COLO829 (cell line): ENCODE measurements around the gene ATP5ME.
"Not testable (repeated sequence)": the region's sequence is repeated elsewhere in the genome, so short reads cannot be mapped to it uniquely, and the experiment has no call there.

Experiments used
- DNase-seq: peaks from one replicate; pipeline ENCODE4 v3.0.0; 2012; ENCODE audit warnings: low spot score

ATP5ME gene

DNA sequence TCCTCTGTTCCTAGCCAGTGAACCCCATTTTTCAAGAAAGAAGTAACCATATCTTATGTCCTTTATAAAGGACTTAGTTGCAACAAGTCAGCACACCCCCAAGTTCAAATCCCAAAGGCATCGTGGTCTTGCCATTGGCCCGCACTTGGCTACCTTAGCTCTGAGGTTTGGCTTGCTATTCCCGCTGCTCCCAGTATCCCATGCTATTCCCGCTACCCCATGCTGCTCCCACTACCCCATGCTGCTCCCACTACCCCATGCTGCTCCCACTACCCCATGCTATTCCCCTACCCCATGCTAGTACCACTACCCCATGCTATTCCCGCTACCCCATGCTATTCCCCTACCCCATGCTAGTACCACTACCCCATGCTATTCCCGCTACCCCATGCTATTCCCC, 5.9 kb downstream of the ATP5ME start:
- not testable (repeated sequence) for DNase-seq

DNA sequence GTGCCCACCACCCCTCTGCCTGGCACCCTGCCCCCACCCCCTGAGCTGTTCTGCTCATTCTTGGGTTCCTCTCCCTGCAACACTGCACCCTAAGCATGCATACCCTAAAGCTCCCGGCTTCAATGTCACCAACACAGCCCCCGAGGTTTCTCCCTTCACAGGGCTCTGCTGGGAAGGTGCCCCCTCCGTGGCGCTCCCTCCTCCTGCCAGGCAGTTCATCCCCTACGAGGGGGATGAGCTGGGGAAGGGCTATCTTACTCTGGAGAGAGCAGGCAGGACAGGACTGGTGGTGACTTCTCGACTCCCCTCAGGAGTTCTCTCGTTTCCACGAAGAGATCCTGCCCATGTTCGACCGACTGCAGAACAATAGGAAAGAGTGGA, 6.5 kb downstream of the ATP5ME start:
- DNase-seq = no peak

DNA sequence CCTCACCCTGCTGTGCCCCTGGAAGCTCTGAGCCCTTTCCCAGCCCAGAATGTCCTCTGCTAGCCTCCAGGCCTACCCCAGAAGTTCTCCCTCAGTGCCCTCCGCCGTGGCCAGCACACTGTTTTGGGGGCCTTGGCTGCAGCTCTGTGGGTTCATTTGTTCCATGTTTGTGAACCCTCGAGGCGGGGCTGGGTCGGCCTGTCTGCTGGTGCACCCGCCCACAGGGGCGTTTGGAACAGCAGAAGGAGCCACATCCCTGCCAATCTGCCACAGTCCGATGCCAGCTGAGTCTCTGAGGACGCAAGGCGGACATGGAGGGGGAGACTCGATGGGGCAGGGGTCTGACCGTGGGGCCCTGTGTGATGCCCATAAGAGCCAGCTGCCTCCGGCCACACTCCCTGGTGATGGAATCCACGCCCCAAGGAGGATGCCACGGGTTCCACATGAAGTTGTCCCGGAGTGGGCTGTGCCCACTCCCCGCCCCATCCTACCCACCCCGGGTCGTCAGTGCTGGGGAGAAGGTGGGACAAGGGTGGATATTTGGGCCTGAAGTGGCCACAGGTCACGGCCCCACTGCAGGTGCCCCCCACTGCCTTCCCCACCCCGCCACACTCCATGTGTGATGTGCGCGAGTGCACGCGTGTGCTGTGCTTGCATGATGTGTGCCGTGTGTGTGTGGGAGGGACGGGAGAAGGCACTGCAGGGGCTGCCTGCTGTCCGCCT, 7.1 kb downstream of the ATP5ME start:
- DNase-seq = no peak

DNA sequence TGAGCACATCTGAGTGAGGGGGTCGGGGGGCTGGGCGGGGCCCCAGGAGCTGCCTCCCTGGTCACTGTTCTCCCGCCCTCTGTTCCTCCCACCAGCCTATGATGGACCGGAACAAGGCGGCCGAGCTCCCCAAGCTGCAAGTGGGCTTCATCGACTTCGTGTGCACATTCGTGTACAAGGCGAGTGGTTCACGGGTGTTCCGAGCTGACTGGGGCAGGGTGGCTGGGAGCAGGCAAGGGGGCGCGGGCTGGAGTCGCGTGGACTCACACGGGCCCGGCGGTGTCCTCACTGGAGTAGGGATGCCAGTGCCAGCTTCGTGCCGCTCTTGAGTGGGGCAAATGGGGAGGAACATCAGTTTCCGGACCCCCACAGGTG, 7.7 kb downstream of the ATP5ME start:
- DNase-seq = no peak

DNA sequence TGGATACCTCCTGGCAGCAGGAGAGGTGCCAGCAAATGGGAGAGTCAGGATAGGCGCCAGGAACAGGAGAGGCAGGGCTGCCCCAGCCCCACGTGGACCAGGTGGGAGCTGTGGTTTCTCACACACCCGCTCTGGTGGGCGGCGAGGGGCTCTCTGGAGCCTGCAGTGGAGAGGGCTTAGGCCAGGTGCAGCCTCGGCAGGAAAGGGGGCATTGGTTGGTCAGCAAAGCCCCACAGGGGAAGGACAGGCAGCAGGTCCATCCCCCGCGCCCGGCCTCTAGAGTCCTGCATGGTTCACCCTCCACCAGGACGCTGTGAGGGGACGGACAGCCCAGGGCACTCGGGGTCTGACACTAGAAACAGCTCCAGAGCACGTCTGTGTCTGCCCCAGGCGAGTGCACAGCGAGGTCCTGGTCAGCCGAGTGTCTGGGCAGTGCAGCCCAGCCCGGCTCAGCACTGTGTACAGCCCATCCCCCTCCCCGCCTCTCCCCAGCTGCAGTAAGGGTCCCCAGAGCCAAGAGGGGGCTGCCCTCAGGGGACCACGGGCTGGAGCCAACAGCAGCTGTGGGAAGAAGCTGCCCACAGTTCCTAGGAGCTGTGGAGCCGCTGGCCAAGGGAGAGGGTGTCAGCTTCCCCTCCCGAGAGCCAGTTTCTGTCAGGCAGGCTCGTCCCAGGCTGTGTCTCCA, 8.2 kb downstream of the ATP5ME start:
- DNase-seq = no peak

DNA sequence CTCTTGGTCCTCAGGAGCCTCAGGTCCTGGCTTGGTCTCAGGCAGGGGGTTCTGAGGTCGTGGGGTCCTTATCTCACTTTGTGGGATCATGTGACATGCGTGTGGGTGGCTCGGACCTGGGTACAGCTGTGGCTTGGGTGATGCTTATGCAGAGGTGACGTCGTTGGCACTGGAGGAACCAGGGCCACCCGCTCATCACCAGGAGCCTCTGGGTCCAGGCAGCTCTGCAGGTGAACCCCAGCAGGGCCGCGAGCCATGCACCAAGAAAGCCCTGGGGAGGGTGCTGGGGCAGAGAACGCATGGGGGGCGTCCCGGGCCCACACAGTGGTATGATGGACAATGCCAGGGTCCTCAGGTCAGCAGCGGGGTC, 8.7 kb downstream of the ATP5ME start:
- no peak for DNase-seq

DNA sequence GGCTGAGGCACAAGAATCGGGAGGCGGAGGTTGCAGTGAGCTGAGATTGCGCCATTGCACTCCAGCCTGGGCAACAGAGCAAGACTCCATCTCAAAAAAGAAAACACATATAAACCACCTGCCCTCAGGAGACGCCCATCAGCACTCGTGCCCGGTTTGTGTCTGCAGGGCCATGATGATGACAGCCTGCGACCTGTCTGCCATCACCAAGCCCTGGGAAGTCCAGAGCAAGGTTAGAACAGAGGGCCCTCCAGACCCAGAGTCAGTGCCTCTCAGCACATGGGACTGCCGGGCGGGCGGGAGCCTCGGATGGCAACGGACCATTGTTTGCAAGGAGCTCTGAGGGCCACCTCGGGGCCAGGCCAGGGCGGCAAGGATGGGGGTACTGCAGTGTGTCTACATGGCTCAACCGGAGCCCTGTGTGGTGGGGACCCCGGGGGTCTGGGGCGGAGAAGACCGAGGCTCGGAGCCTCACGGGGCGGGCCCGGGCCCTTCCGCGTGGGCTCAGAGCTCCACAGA, 9.3 kb downstream of the ATP5ME start:
- no peak for DNase-seq

DNA sequence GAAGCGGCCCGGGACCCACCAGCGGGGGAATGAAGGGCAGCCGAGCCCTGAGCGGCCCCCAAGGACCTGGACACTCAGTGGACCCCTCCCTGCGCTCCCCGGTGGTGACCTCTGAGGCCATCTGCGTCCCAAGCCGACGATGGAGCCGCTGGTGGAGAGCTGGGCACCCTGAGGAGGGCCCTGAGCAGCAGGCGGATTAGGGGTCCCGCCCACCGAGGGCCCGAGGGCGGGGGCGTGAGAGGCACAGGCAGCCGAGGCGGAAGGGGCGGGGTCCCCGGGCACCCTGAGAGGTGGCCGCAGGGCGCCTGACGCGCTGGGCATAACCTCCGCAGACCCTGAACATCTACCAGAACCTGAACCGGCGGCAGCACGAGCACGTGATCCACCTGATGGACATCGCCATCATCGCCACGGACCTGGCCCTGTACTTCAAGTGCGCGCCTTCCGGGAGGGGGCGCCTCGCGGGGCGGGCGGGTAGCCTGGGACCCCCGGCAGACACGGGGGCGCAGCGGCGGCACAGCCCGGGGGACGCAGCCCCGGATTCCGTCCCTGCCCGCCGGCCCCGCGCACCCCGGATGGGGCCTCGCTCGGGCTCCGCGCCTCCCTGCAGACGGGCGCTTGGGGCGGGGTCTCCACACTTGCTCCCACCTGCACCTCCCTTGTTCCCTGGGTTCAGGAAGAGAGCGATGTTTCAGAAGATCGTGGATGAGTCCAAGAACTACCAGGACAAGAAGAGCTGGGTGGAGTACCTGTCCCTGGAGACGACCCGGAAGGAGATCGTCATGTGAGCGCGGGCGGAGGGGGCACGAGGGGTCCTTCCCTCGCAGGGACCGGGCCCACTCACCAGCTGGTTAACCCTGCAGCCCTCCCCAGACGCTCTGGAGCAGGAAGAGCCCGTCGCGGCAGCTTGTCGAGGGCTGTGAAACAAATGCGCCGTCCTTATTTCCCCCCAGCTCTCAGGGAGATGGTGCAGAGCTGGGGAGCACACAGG, 10.3 kb downstream of the ATP5ME start:
- no peak for DNase-seq

DNA sequence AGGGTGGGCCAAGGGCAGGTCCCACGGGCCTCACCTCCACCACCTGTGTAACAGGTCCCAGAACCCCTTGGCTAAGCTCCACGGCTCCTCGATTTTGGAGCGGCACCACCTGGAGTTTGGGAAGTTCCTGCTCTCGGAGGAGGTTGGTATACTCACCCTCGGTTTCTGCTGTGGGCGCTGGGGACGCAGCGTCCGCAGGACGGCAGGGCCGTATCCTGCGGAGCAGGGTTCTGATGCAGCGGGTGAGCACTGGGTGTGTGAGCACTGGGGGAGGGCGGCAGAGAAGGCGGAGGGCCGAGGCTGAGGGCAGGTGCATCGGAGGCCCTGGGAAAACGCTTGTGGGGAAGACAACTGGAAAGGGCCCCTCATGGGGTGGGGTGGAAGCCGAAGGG, 11.0 kb downstream of the ATP5ME start:
- DNase-seq = no peak

DNA sequence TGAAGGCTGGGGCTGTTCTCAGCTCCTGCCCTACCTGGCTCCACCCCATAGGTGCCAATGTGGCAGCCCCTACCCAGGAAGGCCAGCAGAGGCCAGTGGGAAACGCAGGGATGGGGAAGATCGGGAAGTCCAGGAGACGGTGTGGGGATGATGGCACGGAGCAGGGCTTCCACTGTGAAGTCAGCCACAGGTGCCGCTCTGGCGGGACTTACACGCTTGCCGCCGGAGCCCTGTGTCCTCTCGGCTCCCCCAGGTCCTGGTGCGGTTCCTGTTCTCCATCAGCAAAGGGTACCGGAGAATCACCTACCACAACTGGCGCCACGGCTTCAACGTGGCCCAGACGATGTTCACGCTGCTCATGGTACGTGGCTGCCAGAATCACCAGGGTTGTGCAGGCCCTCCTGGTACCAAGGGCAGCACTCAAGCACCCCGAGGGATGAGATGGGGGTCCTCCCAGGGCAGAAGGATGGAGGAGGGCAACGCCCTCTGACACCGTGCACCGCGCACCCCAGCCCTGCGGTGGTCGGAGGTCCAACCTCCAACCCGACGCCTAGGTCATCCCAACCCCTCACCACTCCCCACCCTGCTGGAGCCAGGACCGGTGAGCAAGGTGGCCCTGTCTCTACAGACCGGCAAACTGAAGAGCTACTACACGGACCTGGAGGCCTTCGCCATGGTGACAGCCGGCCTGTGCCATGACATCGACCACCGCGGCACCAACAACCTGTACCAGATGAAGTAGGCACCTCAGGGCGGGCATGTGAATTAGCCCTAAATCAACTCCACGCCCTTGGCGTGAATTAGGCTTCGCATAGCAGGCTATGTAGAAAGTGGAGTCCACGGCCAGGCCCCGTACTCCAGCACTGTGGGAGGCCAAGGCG, 12.0 kb downstream of the ATP5ME start:
- no peak for DNase-seq

DNA sequence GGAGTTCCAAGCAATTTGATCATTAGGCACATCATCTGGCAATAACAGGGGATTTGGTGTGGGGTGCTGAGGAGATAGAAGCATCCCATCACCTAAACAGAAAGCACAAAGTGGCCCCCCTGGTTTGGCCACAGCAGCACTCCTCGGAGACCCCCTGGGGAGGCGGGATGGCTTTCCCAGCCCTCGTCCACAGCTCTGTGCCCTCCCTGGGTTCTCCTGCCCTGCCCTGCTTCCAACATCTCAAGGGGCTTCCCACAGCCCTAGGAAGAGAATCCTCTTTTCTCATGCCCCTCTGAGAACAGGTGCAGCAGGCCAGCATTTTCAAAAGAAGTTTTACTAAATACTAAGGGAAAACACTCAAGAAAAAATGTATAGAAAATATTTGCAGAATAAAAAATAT, 12.8 kb downstream of the ATP5ME start:
- DNase-seq = no peak

DNA sequence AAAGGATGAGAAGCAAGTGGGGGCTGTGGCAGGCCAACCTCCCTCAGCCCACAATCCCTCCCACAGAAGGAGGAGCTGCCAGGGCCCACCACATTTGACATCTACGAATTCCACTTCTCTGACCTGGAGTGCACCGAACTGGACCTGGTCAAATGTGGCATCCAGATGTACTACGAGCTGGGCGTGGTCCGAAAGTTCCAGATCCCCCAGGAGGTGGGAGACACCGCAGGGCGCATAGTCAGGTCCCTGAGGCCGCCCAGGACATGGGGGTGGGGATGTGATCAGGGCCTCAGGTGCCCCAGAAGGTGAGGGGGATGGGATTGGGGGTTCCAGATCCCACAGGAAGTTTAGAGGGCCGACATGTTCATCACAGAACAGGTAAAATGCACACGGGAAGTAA, 13.7 kb downstream of the ATP5ME start:
- no peak for DNase-seq

DNA sequence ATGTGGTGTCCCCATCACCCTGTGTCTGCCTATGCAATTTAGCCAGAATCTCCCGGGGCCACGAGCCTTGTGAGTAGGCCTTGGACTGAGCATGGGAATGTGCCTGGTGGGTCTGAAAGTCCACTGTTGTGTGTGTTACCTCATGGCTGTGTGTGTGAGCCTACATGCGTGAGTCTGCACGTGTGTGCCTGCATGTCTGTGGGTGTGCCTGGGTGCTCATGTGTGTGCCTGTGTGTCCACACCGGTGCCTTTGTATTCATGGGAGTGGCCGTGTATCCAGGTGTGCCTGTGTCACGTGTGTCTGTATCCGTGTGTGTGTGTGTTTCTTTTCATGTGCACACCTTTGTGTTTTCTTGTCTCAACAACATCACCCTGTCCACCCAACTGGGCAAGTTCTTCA, 14.2 kb downstream of the ATP5ME start:
- DNase-seq = no peak

DNA sequence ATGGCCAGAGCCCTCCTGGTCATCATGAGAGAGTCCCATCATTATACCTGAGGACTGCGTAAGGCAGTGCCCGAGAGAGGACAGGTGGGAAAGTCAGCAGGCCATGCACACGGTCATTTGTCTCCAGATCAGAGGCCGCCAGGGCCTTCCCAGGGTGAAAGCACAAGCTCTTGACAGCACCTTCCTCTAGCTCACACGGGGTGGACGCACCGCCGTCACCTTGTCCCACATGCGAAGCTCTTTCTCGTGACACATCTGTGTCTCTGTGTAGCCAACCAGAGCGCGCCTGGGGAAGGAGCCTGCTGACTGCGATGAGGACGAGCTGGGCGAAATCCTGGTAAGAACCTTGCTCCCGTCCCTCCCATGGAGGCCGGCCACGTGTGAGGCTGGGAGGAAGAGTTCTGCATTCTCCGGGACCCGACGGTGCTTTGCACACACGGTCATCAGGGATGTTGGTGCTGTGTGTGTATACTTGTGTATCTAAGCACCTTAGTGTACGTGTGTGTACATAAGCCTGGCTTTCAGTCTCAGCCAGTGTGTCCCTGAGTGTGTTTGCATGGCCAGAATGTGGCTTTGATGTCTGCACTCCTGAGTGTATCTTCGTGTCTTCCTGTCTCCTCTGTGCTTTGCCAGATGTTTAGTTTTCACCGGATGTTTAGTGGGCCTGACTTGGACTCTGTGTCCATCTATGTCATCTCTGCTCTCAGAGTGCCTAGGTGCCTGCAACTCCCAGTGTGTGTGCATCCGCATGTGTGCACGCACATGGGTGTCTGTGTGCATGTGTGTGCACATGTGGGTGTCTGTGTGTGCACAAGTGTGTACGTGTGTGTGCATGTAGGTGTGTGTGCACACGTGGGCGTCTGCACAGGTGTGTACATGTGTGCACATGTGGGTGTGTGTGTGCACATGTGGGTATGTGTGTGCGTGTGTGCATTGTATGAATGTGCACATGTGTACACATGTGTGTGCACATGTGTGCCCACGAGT, 15.1 kb downstream of the ATP5ME start:
- DNase-seq = no peak

DNA sequence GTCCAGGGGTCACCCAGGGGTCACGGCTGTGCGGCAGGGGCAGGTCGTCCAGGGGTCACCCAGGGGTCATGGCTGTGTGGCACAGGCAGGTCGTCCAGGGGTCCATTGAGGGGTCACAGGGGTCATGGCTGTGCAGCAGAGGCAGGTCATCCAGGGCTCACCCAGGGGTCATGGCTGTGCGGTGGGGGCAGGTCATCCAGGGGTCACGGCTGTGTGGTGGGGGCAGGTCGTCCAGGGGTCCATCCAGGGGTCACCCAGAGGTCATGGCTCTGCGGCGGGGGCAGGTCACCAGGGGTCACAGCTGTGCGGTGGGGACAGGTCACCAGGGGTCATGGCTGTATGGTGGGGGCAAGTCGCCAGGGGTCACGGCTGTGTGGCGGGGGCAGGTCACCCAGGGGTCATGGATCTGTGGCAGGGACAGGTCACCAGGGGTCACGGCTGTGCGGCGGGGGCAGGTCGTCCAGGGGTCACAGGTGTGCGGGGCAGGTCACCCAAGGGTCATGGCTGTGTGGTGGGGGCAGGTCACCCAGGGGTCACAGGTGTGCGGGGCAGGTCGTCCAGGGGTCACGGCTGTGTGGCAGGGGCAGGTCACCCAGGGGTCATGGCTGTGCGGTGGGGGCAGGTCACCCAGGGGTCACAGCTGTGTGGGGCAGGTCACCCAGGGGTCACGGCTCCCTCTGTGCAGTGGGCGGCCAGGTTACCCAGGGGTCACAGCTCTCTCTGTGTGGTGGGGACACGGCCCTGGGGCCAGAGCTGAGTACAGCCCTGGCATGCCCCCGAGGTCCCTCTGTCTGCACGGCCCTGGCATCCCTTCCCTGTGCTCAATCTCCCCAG, 16.0 kb downstream of the ATP5ME start:
- DNase-seq = no peak

DNA sequence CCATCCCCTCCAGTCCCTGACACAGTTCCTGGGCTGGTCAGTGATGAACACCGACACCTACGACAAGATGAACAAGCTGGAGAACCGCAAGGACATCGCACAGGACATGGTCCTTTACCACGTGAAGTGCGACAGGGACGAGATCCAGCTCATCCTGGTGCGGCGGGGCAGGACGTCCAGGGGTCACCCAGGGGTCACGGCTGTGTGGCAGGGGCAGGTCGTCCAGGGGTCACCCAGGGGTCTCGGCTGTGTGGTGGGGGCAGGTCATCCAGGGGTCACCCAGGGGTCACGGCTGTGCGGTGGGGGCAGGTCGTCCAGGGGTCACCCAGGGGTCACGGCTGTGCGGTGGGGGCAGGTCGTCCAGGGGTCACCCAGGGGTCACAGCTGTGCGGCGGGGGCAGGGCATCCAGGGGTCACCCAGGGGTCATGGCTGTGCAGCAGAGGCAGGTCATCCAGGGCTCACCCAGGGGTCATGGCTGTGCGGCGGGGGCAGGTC, 16.7 kb downstream of the ATP5ME start:
- DNase-seq = no peak

DNA sequence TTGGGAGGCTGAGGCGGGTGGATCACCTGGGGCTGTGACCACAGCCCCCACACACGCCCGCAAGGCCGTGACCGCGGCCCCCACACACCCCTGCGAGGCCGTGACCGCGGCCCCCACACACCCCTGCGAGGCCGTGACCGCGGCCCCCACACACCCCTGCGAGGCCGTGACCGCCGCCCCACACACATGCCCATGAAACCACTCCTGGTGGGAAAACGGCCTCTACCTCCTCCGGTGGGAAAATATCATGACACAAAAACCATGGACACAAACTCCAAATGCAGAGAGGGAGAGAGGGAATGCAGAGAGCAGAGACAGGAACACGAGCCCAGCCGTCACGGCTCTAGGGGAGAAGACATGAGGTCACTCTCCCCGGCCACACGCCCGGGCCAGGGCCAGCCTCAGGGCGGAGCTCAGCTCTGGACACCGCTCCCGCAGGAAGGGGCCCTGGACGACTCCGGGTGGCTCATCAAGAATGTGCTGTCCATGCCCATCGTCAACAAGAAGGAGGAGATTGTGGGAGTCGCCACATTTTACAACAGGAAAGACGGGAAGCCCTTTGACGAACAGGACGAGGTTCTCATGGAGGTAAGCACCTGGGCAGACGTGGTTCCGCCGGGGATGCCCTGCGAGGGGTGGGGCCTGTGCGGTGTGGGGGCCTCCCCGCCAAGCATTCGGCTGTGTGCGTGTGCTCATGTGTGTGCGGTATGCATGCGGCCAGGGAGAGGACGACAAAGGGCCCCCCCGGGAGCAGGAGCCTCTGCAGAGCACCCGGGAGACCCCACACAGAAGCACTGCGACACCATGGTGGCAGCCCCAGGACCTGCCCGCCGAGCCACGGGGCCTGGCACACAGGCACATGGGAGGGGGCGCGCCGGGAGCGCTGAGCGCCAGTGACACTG, 17.4 kb downstream of the ATP5ME start:
- DNase-seq = no peak

DNA sequence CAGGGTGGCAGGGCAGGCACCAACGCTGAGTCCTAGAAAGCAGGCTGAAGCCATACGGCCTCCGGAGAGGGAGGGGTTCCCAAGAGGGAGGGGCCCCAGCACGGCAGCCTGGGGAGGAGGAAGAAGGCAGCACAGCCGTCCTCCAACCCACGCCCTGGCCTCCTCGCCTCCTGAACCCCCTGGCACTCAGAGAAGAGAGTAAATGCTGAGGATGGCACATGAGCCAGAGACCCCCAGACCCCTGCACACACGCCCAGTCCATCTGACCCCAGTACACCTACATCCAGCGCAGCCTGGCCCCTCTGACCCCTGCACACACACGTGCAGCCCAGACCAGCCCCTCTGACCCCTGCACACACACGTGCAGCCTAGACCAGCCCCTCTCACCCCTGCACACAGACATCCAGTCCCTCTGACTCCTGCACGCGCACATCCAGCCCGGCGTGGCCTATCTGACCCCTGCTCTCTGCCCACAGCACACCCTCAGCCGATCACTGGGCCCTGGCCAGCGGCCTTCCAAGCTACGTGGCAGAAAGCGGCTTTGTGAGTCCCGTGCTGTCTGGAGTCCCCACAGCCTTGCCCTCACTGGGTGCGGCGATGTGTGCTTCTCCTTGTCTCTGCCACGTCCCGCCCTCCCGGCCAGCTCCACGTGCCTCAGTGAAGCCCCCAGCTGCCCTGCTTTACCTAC, 18.5 kb downstream of the ATP5ME start:
- DNase-seq = no peak
